GM18499 (cell line): ENCODE results near the gene RNF217.
"Not testable (repeated sequence)": the region's sequence is repeated elsewhere in the genome, so short reads cannot be mapped to it uniquely, and the experiment has no call there.

Experiments used
- ATAC-seq: cut with Tn5 transposase; IDR thresholded peaks from one replicate; pipeline ENCODE4 v1.9.1; 2021; ENCODE audit warnings: moderate number of reproducible peaks; ENCODE audit not compliant: insufficient read depth, unreplicated experiment

Gene RNF217

DNA sequence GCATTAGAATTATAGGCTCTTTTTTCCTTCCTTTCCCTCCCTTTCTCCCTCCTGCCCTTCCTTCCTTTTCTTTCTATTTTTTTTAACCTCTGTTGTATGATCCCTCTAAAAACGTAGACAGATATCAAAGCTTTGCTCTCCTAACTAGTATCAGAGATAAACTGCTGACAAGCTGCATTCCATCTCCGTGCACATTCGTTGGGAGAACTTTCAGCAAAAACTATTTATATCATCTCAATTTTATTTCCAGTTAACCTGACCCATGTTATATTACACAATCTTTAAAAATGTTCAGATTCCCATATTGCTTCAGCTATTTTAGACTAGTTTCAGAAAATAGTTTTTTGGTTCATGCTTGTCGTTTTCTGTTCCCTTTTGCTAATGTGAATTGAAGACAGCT lies 47.3 kb downstream of the RNF217 start:
- ATAC-seq: no peak

DNA sequence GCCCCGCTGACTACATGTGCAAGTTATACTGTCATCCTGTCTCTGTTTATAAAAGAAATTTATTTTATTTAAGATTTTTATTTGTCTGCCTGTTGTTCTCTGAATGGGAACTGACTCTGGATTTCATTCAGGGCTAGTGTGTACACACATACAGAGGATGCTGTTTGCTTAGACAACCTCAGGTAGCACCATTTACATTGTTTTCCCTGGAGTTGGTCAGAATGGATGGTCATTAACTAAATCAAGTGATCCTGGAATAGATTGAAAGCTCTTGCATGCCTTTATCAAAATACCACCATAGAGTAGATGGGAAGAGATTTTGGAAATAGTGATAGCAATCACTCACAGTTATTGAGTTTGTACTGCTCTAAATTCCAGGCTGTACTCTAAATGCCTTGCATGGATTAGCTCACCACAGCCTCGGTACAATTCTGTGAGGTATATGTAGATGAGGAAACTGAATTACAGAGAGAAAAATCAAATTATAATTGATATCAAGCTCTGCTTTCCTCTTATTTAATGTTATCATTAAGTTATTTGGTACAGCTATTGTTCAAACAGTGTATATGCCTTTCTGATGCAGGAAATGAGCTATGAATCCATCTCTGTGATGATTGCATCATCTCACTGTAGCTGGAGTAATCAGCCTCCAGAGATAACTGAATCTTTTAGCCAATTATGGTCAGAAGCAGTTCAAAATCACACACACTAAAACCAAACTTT lies 51.9 kb downstream of the RNF217 start:
- ATAC-seq: no peak

DNA sequence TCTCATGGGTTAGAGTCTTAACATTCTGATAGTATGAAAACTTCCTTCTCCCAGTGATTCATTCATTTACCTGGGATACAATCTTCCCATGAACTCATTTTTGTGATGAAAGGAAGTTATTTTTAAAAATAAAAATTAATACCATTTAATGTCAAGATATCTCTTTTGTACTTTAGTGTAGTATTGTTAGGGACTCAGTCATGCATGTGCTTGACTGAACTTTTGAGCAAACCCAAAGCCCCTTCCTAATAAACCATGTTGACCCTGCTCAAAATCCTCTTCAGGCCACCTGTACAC lies 52.4 kb downstream of the RNF217 start:
- ATAC-seq: no peak

DNA sequence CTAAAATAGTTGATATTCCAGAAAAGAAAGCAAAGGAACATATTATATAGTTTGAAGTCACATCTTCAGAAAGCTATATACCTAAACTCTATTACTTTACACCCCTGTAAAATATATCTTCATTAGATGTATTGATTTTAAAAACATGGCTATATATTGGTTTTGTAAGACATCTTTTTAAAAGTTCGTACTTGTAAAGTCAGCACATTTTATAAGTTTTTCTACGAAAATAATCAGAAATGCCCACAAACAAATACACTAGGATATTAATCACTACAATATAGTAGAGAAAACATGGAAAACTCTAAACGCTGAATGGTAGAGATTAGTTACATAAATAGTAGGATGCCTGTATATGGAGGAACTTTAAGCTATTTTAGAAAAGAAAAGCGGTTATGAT lies 52.9 kb downstream of the RNF217 start:
- no peak for ATAC-seq

DNA sequence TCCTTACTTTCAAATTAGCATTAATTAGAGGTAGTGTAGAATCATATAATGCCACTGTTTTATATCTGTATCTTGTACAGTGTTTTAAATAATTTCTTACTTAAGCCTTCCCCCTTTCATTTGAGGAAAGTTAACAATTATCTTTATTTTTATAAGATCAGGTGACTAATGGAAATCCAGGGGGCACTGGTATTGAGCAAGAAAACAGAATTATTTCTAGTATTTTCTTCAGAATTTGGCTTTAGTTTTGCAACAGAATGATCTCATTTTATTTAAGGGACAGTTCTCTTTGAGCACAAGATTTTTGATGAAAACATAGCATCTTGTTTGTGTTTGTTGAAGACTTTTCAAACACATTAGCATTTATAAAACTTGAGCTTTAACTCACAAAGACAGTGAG lies 55.9 kb downstream of the RNF217 start:
- ATAC-seq: no peak

DNA sequence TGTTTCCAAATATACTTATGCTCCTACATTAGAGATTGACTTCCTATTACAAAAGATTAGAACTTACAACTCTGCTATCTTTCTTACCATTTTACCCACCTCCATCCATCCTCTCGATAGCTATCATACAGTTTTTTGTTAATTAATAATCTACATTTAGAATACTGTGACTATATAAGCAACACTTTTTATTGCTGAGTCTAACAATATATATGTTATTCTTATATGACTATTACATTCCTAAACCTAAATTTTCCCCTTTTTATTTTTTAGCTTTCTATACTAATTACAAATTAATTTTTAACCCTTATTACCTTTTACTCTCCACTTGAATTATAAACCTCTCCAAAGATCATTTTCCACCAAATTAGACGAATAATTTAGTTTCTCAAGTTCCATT lies 57.0 kb downstream of the RNF217 start:
- ATAC-seq: no peak

DNA sequence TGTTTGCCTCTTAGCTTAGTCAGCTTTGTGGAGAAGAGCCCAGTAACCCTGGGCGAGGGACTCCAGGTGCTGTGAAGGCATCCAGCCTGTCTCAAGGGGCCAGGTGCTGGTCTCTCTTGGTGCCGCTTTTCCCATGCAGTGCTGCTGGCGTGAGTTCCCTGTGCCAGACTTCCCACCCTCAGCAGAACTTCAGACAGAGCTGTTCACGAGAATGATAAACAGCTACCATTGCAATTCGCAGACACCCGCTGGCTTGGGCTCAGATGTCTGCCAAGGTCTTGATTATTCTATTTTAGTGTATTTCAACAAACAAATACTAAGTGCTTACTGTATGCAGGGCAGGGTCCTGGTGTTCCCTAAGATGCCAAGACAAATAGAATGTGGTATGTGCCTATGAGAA lies 57.7 kb downstream of the RNF217 start:
- no peak for ATAC-seq

DNA sequence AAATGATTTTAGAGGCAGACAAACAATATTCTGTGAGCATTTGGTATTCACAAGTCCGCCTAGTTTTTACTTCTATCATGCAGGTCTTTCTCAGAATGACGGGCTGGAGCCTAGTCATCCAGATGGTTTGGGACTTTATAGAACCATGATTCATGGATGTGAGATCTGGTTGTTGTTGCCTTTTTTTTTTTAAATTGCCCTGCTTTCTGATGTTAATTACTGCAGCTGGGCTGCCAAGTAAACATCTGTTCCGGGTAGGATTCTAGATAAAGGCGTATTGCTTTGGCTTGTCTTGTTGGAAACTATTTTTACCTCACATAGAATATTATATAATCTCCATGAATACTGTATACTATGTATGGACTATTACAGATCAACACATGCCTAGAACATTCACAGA lies 58.1 kb downstream of the RNF217 start:
- no peak for ATAC-seq

DNA sequence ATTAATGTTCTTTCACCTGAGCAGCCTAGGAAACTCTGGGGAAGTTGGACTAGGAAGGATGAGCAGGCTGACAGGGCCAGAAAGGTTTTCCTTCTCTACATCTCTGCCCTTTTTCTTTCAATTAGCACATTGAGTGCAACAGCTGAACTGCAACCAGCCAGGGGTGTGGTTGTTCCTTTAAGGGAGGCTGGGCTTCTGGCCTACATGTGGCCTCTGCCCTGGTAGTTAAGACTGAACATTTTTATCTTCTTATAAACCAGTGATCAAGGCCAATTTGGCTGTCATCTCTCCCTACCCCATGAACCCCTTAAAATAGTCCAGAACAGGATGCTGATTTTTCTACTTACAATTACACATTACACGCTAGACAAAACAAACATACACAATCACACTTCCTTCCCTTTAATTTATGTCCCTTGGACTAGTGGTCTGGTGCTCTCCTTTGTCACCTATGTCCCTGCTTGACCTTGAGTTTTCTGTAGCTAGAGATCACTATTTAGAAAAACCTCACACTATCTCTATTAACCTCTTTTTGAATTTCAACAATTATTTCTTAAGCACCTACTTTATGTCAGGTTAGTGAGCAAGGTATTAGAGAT lies 60.3 kb downstream of the RNF217 start:
- ATAC-seq: no peak

DNA sequence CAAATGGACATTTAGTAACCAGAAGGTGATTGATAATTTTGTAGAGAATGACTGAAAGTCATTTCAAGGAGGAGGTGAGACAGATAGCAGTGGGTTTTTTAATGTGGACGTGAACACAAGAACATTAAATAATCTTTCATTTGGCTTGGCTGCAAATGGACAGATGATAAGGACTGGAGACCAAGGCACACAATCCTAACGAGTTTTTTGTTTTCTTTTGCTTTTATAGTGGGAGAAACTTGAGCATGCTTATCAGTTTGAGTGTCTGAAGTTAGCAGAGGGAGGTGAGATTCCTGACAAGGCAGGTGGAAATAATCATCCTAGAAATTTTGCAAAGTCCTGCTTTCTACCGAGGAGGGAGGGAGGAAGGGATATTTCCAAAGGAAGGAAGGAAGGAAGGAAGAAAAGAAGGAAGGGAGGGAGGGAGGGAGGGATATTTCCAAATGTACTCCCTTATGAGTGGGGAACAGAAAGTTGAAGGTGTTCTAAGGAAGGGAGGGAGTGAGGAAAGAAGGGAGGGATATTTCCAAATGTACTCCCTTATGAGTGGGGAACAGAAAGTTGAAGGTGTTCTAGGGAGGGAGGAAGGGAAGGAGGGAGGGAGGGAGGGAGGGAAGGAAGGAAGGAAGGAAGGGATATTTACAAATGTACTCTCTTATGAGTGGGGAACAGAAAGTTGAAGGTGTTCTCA lies 63.1 kb downstream of the RNF217 start:
- no peak for ATAC-seq

DNA sequence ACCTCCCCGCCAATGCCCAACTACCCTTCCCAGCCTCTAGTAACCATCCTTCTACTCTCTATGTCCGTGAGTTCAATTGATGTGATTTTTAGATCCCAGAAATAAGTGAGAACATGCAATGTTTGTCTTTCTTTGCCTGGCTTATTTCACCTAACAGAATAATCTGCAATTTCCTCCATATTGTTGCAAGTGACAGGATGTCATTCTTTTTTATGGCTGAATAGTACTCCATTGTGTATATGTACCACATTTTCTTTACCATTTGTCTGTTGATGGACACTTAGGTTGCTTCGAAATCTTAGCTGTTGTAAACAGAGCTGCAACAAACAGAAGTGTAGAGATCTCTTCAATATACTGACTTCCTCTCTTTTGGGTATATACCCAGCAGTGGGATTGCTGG lies 65.0 kb downstream of the RNF217 start:
- ATAC-seq: no peak

DNA sequence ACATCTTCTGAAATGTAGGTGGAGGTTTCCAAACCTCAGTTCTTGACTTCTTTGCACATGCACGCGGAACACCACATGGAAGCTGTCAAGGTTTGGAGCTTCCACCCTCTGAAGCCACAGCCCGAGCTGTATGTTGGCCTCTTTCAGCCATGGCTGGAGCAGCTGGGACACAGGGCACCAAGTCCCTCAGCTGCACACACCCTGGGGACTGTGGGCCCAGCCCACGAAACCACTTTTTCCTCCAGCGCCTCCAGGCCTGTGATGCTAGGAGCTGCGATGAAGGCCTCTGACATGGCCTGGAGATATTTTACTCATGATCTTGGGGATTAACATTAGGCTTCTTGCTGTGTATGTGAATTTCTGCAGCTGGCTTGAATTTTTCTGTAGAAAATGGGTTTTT lies 68.7 kb downstream of the RNF217 start:
- no peak for ATAC-seq

DNA sequence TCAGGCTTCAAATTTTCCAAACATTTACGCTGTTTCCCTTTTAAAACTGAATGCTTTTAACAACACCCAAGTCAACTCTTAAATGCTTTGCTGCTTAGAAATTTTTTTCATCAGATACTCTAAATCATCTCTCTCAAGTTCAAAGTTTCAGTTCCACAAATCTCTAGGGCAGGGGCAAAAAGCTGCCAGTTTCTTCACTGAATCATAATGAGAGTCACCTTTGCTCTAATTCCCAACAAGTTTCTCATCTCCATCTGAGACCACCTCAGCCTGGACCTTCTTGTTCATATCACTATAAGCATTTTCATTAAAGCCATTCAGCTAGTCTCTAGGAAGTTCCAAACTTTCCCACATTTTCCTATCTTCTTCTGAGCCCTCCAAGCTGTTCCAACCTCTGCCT lies 69.1 kb downstream of the RNF217 start:
- no peak for ATAC-seq

DNA sequence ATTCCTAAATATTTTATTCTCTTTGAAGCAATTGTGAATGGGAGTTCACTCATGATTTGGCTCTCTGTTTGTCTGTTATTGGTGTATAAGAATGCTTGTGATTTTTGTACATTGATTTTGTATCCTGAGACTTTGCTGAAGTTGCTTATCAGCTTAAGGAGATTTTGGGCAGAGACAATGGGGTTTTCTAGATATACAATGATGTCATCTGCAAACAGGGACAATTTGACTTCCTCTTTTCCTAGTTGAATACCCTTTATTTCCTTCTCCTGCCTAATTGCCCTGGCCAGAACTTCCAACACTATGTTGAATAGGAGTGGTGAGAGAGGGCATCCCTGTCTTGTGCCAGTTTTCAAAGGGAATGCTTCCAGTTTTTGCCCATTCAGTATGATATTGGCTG lies 72.7 kb downstream of the RNF217 start:
- not testable (repeated sequence) for ATAC-seq

DNA sequence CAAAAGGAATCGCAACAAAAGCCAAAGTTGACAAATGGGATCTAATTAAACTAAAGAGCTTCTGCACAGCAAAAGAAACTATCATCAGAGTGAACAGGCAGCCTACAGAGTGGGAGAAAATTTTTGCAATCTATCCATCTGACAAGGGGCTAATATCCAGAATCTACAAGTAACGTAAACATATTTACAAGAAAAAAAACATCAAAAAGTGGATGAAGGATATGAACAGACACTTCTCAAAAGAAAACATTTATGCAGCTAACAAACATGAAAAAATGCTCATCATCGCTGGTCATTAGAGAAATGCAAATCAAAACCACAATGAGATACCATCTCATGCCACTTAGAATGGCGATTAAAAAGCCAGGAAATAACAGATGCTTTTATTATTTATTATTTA lies 74.2 kb downstream of the RNF217 start:
- not testable (repeated sequence) for ATAC-seq

DNA sequence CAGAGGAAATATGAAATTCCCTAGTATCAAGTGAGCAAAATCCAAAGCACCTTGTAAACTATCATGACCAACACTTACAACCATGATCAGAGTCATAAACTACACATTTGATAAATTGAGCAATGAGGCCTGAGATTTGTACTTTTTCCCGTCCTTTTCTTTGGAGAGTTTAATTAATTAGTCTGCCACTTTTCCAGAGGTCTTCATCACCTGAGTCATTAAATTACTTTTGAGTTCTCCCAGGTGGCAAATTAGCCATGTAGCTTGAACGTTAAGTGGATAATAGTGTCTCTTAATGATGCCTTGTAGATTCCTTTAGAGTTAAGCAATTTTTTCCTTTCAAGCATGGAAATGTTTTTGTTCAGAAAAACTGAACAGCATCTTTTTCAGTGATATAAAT lies 75.6 kb downstream of the RNF217 start:
- no peak for ATAC-seq

DNA sequence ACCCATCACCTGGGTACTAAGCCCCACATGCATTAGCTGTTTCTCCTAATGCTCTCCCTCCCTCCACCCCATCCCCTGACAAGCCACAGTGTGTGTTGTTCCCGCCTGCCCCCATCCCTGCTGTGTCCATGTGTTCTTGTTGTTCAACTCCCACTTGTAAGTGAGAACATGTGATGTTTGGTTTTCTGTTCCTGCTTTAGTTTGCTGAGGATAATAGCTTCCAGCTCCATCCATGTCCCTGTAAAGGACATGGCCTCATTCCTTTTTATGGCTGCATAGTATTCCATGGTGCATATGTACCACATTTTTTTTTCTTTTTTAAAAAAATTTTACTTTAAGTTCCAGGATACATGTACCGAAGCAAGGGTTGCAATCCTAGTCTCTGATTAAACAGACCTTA lies 76.7 kb downstream of the RNF217 start:
- no peak for ATAC-seq

DNA sequence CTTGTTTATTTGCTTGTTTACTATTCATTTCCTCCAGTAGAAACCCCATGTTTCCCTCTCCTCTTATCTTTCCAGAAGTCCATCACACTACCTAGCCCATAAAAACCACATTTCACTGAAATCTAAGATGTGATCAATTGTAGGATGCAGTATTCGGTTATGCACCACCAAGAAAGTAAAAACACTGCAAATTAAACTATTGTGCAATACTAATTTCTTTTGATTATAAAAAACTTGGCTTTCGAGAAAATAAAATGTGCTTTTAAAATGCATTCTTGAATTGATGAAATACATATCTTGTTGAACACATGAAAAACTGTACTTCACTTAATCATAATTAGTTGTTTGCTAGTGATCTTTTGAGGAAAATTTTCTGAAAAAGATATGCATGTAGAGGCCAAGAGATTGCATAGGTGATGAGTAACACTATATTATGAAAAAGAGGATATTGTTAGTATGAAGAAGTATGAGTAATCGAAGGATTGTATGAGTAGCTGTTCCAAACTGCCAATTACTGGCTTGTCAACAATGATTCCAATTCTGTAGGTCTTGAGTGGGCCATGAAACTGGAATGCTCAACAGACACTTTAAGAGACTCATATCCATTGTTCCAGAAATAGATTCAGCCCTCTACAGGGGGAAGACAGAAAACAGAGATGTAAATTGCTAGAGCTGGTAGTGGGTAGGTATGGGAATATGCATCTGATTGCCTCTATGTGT lies 79.7 kb downstream of the RNF217 start:
- ATAC-seq: no peak

DNA sequence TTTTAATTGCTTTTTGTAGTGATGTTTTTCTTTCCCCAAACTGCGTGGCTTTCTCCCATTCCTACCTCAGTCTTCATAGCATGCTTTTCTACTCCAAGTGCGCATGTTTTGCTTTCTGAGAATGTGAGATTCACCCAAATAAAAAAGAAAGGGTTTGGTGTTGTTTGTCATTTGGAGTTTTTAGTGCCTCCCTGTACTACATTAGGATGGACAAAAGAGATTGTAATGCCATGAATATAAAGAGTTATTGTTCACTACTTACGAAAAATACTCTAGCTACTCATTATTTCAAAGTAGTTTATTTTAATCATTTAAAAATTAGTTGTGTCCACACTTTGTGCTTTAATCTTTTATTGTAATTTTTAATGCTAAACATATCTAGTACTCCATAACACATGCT lies 81.8 kb downstream of the RNF217 start:
- ATAC-seq: no peak

DNA sequence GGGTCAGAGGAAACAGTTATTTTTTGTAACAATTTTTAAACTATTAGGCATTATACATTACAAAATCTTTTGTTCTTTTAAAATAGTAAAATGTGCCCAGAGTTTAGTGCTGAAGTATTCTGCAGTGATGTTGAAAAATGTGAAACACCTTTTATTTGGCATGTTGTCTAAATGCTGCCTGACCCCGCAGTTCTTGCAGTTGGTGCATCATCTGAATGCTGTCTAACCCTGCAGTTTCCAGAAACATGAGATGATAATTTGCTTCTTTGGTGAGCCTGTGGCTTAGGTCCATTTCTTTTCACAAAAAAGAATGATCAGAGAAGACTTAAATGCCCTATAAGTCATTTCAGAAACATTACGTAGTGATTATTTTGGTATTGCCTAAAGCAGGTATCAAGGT lies 82.4 kb downstream of the RNF217 start:
- no peak for ATAC-seq
